ENCODE measurements around the gene HLA-DQB1. TPM values are rescaled to one million over a fixed set of nuclear protein-coding genes. Genes with fewer than 3 reads are reported as not detected.
"Not testable (repeated sequence)": the region's sequence is repeated elsewhere in the genome, so short reads cannot be mapped to it uniquely, and the experiment has no call there.

Gene HLA-DQB1
- total and polyA plus RNA-seq, 5 donors, result 5.7 to 19.8 (median 14.8) TPM

- no peak overlapping the region for H3K4me3 ChIP-seq (ENCODE audit: low read length)
- H3K4me1 ChIP-seq (ENCODE audit: control insufficient read depth, insufficient read depth, low read length), result no peaks in the 10 kb centered on the region
- H3K27ac ChIP-seq (ENCODE audit: low read length), result no peak overlapping the region
- intact Hi-C loops (cut with DNase I), result no loop called here
- DNase-seq (no peak), ATAC-seq (no peak)
- no peaks in the 10 kb centered on the region for H3K27me3 ChIP-seq (ENCODE audit: control insufficient read depth, insufficient read depth)
- H3K9me3 ChIP-seq (ENCODE audit: control insufficient read depth, low read length), result no peaks in the 10 kb centered on the region
- 83% methylated on average over 3 of the region's 3 CpGs for WGBS
Observed at GRCh38 chr6:32684246-32684645, 17.8 kb upstream of the HLA-DQB1 start.

GRCh38 chr6:32680055-32680454, 13.6 kb upstream of the HLA-DQB1 start:
- 81% methylated on average over 1 of the region's 1 CpG for WGBS
- DNase-seq (no peak), ATAC-seq (no peak)
- Histone ChIP-seq H3K27me3 (ENCODE audit: control insufficient read depth, insufficient read depth) (no peaks in the 10 kb centered on the region), H3K9me3 (ENCODE audit: control insufficient read depth, low read length) (no peaks in the 10 kb centered on the region), H3K4me3 (ENCODE audit: low read length) (no peak overlapping the region), H3K27ac (ENCODE audit: low read length) (no peak overlapping the region), H3K4me1 (ENCODE audit: control insufficient read depth, insufficient read depth, low read length) (no peaks in the 10 kb centered on the region)
- intact Hi-C loops (cut with DNase I), result no loop called here

DNA sequence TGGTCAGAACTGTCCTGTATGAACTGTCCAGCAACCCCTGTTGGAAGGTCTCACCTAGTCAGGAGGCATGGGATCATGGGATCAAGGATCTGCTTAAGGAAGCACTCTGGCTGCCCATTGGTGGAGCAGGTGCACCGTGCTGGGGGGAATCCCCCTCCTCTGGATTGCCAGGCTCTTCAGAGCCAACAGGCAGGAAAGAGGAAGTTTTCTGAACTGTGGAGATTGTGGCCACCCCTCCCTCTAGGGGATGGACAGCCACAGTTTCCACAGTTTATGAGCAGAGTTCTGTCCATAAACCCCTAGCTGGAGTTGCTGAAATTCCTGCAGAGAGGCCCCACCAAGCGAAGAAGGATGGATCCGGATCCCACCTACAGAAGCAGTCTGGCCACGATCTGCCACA, 13.0 kb upstream of the HLA-DQB1 start:
- H3K9me3 ChIP-seq (ENCODE audit: control insufficient read depth, low read length), result no peaks in the 10 kb centered on the region
- H3K4me1 ChIP-seq (ENCODE audit: control insufficient read depth, insufficient read depth, low read length), result no peaks in the 10 kb centered on the region
- WGBS, result 74% methylated on average over 4 of the region's 4 CpGs
- DNase-seq (no peak), ATAC-seq (no peak)
- H3K27me3 ChIP-seq (ENCODE audit: control insufficient read depth, insufficient read depth), result no peaks in the 10 kb centered on the region
- no peak overlapping the region for H3K27ac ChIP-seq (ENCODE audit: low read length)
- H3K4me3 ChIP-seq (ENCODE audit: low read length), result no peak overlapping the region
- intact Hi-C loops (cut with DNase I), result no loop called here

DNA sequence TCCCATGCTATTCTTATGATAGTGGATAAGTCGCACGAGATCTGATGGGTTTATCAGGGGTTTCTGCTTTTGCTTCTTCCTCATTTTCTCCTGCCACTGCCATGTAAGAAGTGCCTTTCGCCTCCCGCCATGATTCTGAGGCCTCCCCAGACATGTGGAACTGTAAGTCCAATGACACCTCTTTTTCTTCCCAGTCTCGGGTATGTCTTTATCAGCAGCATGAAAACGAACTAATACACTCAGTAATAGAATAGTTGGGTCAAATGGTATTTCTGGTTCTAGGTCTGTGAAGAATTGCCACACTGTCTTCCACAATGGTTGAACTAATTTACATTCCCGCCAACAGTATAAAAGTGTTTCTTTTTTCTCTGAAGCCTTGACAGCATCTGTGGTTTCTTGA, 7.7 kb upstream of the HLA-DQB1 start:
- H3K4me3 ChIP-seq (ENCODE audit: low read length); ATAC-seq; H3K4me1 ChIP-seq (ENCODE audit: control insufficient read depth, insufficient read depth, low read length); intact Hi-C loops (cut with DNase I); H3K27ac ChIP-seq (ENCODE audit: low read length); DNase-seq; H3K27me3 ChIP-seq (ENCODE audit: control insufficient read depth, insufficient read depth); H3K9me3 ChIP-seq (ENCODE audit: control insufficient read depth, low read length): not testable (repeated sequence)
- WGBS, result 85% methylated on average over 7 of the region's 7 CpGs

DNA sequence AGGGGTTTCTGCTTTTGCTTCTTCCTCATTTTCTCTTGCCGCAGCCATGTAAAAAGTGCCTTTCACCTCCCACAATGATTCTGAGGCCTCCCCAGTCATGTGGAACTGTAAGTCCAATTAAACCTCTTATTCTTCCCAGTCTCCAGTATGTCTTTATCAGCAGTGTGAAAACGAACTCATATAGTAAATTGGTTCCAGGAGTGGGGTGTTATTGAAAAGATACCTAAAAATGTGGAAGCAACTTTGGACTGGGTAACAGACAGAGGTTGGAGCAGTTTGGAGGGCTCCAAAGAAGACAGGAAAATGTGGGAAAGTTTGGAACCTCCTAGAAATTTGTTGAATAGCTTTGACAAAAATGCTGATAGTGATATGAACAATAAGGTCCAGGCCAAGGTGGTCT, 5.5 kb upstream of the HLA-DQB1 start:
- WGBS, result 74% methylated on average over 2 of the region's 2 CpGs
- DNase-seq; H3K4me3 ChIP-seq (ENCODE audit: low read length); H3K9me3 ChIP-seq (ENCODE audit: control insufficient read depth, low read length); intact Hi-C loops (cut with DNase I); H3K27ac ChIP-seq (ENCODE audit: low read length); ATAC-seq; H3K27me3 ChIP-seq (ENCODE audit: control insufficient read depth, insufficient read depth); H3K4me1 ChIP-seq (ENCODE audit: control insufficient read depth, insufficient read depth, low read length): not testable (repeated sequence)

DNA sequence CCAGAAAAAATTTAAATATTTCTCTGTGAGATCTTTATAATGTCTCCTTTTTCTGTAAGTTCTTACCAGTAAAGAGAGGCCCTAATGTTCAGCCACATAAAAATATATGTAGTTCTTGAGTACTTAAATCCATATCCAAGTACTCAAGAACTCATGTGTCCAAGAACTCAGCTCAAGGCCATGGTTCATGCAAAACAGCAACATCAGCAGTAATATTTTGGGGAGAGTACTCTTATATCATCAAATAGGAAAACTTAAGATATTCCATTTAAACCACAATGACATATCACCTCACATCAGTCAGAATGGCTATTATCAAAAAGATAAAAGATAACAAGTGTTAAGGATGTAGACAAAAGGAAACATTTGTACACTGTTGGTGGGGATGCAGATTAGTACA, 3.4 kb upstream of the HLA-DQB1 start:
- intact Hi-C loops (cut with DNase I), result no loop called here

DNA sequence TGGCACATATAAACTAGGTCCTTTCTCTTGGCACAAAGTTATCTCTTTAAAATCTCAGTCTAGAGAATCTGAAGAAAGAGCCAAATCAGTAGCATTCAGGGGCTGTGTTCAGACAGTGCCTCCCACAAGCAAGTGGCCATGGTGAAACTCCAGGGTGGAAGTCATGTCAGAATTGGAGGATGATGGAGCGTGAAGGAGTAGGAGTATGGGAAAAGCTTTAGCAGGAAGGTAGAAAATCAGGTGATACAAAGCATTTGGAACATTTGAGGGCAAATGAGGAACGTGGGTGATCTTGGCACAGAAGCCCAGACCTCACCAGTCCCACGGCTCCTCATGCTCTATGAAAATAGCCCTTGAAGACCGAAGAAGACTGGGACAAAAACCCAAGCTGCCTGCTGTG, 2.8 kb upstream of the HLA-DQB1 start:
- Histone ChIP-seq H3K4me3 (ENCODE audit: low read length) (no peak overlapping the region), H3K9me3 (ENCODE audit: control insufficient read depth, low read length) (no peaks in the 10 kb centered on the region), H3K27me3 (ENCODE audit: control insufficient read depth, insufficient read depth) (no peaks in the 10 kb centered on the region), H3K4me1 (ENCODE audit: control insufficient read depth, insufficient read depth, low read length) (no peaks in the 10 kb centered on the region), H3K27ac (ENCODE audit: low read length) (no peak overlapping the region)
- ATAC-seq (no peak), DNase-seq (no peak)
- intact Hi-C loops (cut with DNase I), result no loop called here
- 81% methylated on average over 4 of the region's 4 CpGs for WGBS

More for the DNA sequence above, 3.4 kb upstream of the HLA-DQB1 start:
- ATAC-seq, result no peak
- no peaks in the 10 kb centered on the region for H3K4me1 ChIP-seq (ENCODE audit: control insufficient read depth, insufficient read depth, low read length)
- H3K4me3 ChIP-seq (ENCODE audit: low read length), result no peak overlapping the region
- H3K9me3 ChIP-seq (ENCODE audit: control insufficient read depth, low read length), result no peaks in the 10 kb centered on the region
- no peak overlapping the region for H3K27ac ChIP-seq (ENCODE audit: low read length)
- DNase-seq, result no peak
- no peaks in the 10 kb centered on the region for H3K27me3 ChIP-seq (ENCODE audit: control insufficient read depth, insufficient read depth)

DNA sequence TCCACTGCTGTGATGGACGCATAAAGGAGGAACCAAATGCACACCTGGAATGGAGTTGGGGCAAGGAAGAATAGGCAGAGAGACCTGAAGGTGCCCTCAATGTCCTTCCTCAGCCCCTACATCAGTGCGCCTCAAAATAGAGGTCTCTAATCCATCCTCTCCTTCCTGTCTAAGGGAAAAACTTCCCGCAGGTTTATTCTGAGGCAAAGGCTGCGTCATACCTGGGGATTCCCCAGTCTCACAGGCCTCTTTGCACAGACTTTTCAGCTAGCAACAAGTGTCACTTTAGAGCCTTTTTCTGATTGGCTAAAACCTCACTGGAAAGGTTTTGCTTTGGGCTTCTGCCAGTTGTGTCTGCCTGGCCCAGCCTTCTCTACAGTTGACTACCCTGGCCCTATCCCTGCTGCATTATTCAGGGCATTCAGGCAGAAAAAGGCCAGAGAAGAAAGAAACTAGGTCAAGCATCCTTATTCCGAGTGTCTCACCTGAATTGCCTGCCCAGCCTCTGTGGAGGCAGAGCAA, 1.8 kb upstream of the HLA-DQB1 start:
- DNase-seq (peak in 2 of 3 donors; percentile 41 to 54), ATAC-seq (peak; percentile 57 to 73)
- no peaks in the 10 kb centered on the region for H3K9me3 ChIP-seq (ENCODE audit: control insufficient read depth, low read length)
- H3K4me1 ChIP-seq (ENCODE audit: control insufficient read depth, insufficient read depth, low read length), result no peaks in the 10 kb centered on the region
- H3K27ac ChIP-seq (ENCODE audit: low read length), result peak overlapping the region; percentile 70
- H3K27me3 ChIP-seq (ENCODE audit: control insufficient read depth, insufficient read depth), result no peaks in the 10 kb centered on the region
- intact Hi-C loops (cut with DNase I), result no loop called here
- 39% methylated on average over 5 of the region's 5 CpGs for WGBS
- no peak overlapping the region for H3K4me3 ChIP-seq (ENCODE audit: low read length)

- Histone ChIP-seq H3K4me3 (ENCODE audit: low read length) (peak overlapping the region; percentile 43), H3K27me3 (ENCODE audit: control insufficient read depth, insufficient read depth) (no peaks in the 10 kb centered on the region)
- intact Hi-C loops (cut with DNase I), result no loop called here
Observed at GRCh38 chr6:32665661-32666060, 796 bp downstream of the HLA-DQB1 start.

GRCh38 chr6:32664827-32665362, 1.6 kb downstream of the HLA-DQB1 start:
- peak; percentile 64 to 76 for ATAC-seq

More at GRCh38 chr6:32665661-32666060, 796 bp downstream of the HLA-DQB1 start:
- H3K4me1 ChIP-seq (ENCODE audit: control insufficient read depth, insufficient read depth, low read length), result no peaks in the 10 kb centered on the region
- H3K9me3 ChIP-seq (ENCODE audit: control insufficient read depth, low read length), result no peaks in the 10 kb centered on the region
- no peak for ATAC-seq
- 33% methylated on average over 3 of the region's 3 CpGs for WGBS
- no peak for DNase-seq
- H3K27ac ChIP-seq (ENCODE audit: low read length), result peak overlapping the region; percentile 6

GRCh38 chr6:32664354-32664753, 2.1 kb downstream of the HLA-DQB1 start:
- DNase-seq, result peak in 1 of 3 donors; percentile 58
- WGBS, result 21% methylated on average over 26 of the region's 26 CpGs
- H3K4me1 ChIP-seq (ENCODE audit: control insufficient read depth, insufficient read depth, low read length), result no peaks in the 10 kb centered on the region
- no peaks in the 10 kb centered on the region for H3K9me3 ChIP-seq (ENCODE audit: control insufficient read depth, low read length)
- peak overlapping the region; percentile 43 for H3K4me3 ChIP-seq (ENCODE audit: low read length)
- intact Hi-C loops (cut with DNase I), result no loop called here
- H3K27me3 ChIP-seq (ENCODE audit: control insufficient read depth, insufficient read depth), result no peaks in the 10 kb centered on the region
- no peak for ATAC-seq
- H3K27ac ChIP-seq (ENCODE audit: low read length), result peak overlapping the region; percentile 41

More at GRCh38 chr6:32664827-32665362, 1.6 kb downstream of the HLA-DQB1 start:
- H3K27me3 ChIP-seq (ENCODE audit: control insufficient read depth, insufficient read depth), result no peaks in the 10 kb centered on the region
- intact Hi-C loops (cut with DNase I), result no loop called here
- DNase-seq, result peak; percentile 35 to 76 (median 74)
- H3K9me3 ChIP-seq (ENCODE audit: control insufficient read depth, low read length), result no peaks in the 10 kb centered on the region
- H3K4me1 ChIP-seq (ENCODE audit: control insufficient read depth, insufficient read depth, low read length), result no peaks in the 10 kb centered on the region
- peak overlapping the region; percentile 43 for H3K4me3 ChIP-seq (ENCODE audit: low read length)
- WGBS, result under 1% methylated on average over 47 of the region's 47 CpGs
- peak overlapping the region; percentile 84 for H3K27ac ChIP-seq (ENCODE audit: low read length)

DNA sequence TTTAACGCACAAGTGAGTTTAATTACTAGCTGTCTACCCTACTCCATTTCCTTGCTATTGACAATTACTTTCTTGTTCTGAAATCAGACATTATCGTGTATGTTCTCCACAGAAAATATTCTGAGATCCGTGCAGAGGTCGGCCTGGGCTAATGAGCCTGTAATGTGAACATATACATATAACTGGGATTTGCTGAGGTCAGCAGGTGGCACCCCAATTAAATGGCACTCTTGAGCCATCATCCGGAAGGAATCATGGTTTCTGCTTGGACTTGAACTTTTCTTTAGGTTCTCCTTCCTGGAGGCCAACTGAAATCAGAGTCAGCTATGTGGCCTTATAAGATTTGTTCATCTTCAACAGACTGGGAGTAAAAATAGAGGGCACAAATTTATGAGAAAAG, 3.6 kb downstream of the HLA-DQB1 start:
- no peak for DNase-seq
- Histone ChIP-seq H3K4me1 (ENCODE audit: control insufficient read depth, insufficient read depth, low read length) (no peaks in the 10 kb centered on the region), H3K27me3 (ENCODE audit: control insufficient read depth, insufficient read depth) (no peaks in the 10 kb centered on the region), H3K27ac (ENCODE audit: low read length) (no peak overlapping the region), H3K4me3 (ENCODE audit: low read length) (no peak overlapping the region), H3K9me3 (ENCODE audit: control insufficient read depth, low read length) (no peaks in the 10 kb centered on the region)
- intact Hi-C loops (cut with DNase I), result no loop called here
- ATAC-seq, result no peak
- 70% methylated on average over 5 of the region's 5 CpGs for WGBS

Measured in right cardiac atrium (tissue), 5 donors.